Gastroesophageal sphincter (tissue), 3 donors: Measurements from ENCODE around the gene PRICKLE1.

Experiments
- EP300 ChIP-seq: sonication (generic); formaldehyde crosslinking; IDR thresholded peaks from one replicate; pipeline ENCODE4 v1.6.1; 2017; ENCODE audit warnings: antibody characterized with exemption, mild to moderate bottlenecking
- POLR2A ChIP-seq, 2 donors: fragments of 450-650 bp; IDR thresholded peaks; one replicate each; pipeline ENCODE4 v1.6.1; 2017; ENCODE audit warnings: antibody characterized with exemption in 2 of 2, mild to moderate bottlenecking in 2 of 2, moderate library complexity in 1 of 2
- POLR2AphosphoS5 ChIP-seq: sonication (generic); formaldehyde crosslinking; IDR thresholded peaks from one replicate; pipeline ENCODE4 v1.6.1; 2017; ENCODE audit warnings: antibody characterized with exemption
- TF ChIP-seq, protein P1 (sequence below), 4 experiments: fragments of 200-600 bp in 2 of 4; fragments of 450-650 bp in 2 of 4; sonication (generic) in 1 of 4; IDR thresholded peaks; one replicate each; pipeline ENCODE4 v1.5.1; 2017 to 2019; ENCODE audit warnings: antibody characterized with exemption in 4 of 4, mild to moderate bottlenecking in 2 of 4, moderate library complexity in 2 of 4

DNA sequence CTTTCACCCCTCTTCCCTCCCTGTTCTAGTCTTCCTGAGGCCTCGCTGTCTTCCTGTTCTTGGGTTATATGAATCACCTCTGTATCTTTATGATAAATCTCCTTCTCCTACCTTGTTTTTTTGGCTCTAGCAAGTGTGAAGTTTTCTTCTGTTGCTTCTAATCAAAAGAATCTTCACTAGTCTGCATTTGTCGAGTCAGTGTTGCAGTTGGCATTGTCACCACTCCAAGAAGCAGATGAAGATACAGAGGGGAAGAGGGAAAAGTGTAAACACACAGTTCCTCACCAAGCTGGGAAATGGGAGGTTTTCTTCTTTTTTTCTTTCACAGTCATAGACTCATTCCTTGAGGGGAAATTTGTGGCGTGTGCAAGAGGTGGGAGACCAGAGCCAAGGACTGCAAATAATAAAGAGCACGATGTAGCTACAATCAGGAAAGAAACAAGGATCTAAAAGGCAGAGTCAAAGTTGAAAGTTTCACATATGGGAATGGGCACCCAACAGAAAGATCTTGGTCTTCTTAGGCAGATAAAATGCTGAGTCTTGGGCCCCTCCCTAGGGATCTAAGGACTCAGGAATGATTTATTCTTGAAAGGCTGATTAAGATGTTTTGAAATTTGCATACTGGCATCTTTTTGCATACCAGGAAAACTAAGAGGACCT lies 22.2 kb upstream of the PRICKLE1 start:
- TF ChIP-seq, protein P1, sequence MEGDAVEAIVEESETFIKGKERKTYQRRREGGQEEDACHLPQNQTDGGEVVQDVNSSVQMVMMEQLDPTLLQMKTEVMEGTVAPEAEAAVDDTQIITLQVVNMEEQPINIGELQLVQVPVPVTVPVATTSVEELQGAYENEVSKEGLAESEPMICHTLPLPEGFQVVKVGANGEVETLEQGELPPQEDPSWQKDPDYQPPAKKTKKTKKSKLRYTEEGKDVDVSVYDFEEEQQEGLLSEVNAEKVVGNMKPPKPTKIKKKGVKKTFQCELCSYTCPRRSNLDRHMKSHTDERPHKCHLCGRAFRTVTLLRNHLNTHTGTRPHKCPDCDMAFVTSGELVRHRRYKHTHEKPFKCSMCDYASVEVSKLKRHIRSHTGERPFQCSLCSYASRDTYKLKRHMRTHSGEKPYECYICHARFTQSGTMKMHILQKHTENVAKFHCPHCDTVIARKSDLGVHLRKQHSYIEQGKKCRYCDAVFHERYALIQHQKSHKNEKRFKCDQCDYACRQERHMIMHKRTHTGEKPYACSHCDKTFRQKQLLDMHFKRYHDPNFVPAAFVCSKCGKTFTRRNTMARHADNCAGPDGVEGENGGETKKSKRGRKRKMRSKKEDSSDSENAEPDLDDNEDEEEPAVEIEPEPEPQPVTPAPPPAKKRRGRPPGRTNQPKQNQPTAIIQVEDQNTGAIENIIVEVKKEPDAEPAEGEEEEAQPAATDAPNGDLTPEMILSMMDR (IDR thresholded peaks at IDR 0.05): no peak
- TF ChIP-seq POLR2A (IDR thresholded peaks at IDR 0.05): no peak
- TF ChIP-seq EP300: no peak
- no peak for TF ChIP-seq POLR2AphosphoS5
